H1 (cell line): Measurements from ENCODE around the gene NFAM1. TPM values are rescaled to one million over a fixed set of nuclear protein-coding genes. Genes with fewer than 3 reads are reported as not detected.

Experiments
- CBX5 ChIP-seq: fragments of 300-800, 300-1000 bp; sonication (generic); IDR thresholded peaks from 2 replicates; pipeline ENCODE4 v1.7.1; 2016; ENCODE audit warnings: antibody characterized with exemption, low read length, low read depth
- PHF8 ChIP-seq: fragments of 200-600 bp; sonication (generic); conservative IDR thresholded peaks from 2 replicates; pipeline ENCODE4 v1.7.1; 2012; ENCODE audit warnings: low read depth, mild to moderate bottlenecking, inconsistent platforms, low read length, moderate library complexity
- POLR2AphosphoS5 ChIP-seq: IDR thresholded peaks from 2 replicates; pipeline ENCODE4 v1.6.1; 2011; ENCODE audit warnings: low read depth, low read length
- SP1 ChIP-seq: IDR thresholded peaks from 2 replicates; pipeline ENCODE4 v1.6.1; 2011; ENCODE audit warnings: low read depth, low read length
- polyA plus RNA-seq, 7 experiments: library from polyadenylated mRNA; depleted of rRNA in 3 of 7; stranded (reverse) in 5 of 7; unstranded in 2 of 7; fragments of >200 nt in 5 of 7; fragments of 200-250 nt in 2 of 7; gene quantifications; 1 replicate in 5 of 7; 2 replicates in 1 of 7; 4 replicates in 1 of 7; pipeline versions ENCODE4 v1.2.1 to v1.2.3, GENCODE V29; 2011 to 2013; ENCODE audit warnings: missing spikeins in 2 of 7, mixed read lengths in 2 of 7
- total RNA-seq: library from RNA; stranded (reverse); fragmentation: NEBNext Ultra II Directional; extraction: Animal tissue kit (Norgen Biotek cat#: 25700); gene quantifications from 2 replicates; pipeline ENCODE4 v1.2.1, GENCODE V29; 2021

The NFAM1 gene
- total and polyA plus RNA-seq, 2 of the 8 experiments (the other 6 are each of a cell fraction or from before 2014, with no cell fraction given), result 0.62 to 0.73 TPM

GRCh38 chr22:42434748-42435425, 2.7 kb upstream of the NFAM1 start (continued):
- no peak for TF ChIP-seq SP1
- no peak for TF ChIP-seq POLR2AphosphoS5
- no peak for TF ChIP-seq CBX5
- no peak for TF ChIP-seq PHF8
